Upper lobe of left lung (tissue), 4 donors: ENCODE data around the gene ZNF618.

Source experiments
- CTCF ChIP-seq, 6 experiments: fragments of 450-650 bp in 4 of 6; fragments of 200-600 bp in 2 of 6; sonication (generic) in 2 of 6; IDR thresholded peaks; one replicate each; pipeline ENCODE4 v1.5.1; 2016 to 2019; ENCODE audit warnings: antibody characterized with exemption in 6 of 6
- EP300 ChIP-seq, 4 donors: sonication (generic); formaldehyde crosslinking; IDR thresholded peaks; one replicate each; pipeline ENCODE4 v1.5.1; 2017; ENCODE audit warnings: antibody characterized with exemption in 4 of 4, control low read depth in 2 of 4
- POLR2A ChIP-seq, 4 donors: fragments of 450-650 bp; IDR thresholded peaks; one replicate each; pipeline ENCODE4 v1.5.1; 2016 to 2017; ENCODE audit warnings: antibody characterized with exemption in 4 of 4, mild to moderate bottlenecking in 2 of 4

GRCh38 chr9:113932906-113933584 lies 56.9 kb downstream of the ZNF618 start:
- TF ChIP-seq EP300 (IDR thresholded peaks at IDR 0.05) (no peak), CTCF (IDR thresholded peaks at IDR 0.05) (no peak), POLR2A (IDR thresholded peaks at IDR 0.05) (no peak)
